Suprapubic skin (tissue), 4 donors: Measurements from ENCODE around the gene CSKMT.

ENCODE experiments used
- EP300 ChIP-seq: sonication (generic); formaldehyde crosslinking; IDR thresholded peaks from one replicate; pipeline ENCODE4 v1.6.1; 2017; ENCODE audit warnings: antibody characterized with exemption
- POLR2A ChIP-seq, 2 donors: fragments of 450-650 bp; IDR thresholded peaks; one replicate each; pipeline ENCODE4 v1.6.1; 2017; ENCODE audit warnings: antibody characterized with exemption in 2 of 2, mild to moderate bottlenecking in 2 of 2, moderate library complexity in 2 of 2
- POLR2AphosphoS5 ChIP-seq, 3 donors: sonication (generic); formaldehyde crosslinking; IDR thresholded peaks; one replicate each; pipeline ENCODE4 v1.6.1; 2017; ENCODE audit warnings: antibody characterized with exemption in 3 of 3
- TF ChIP-seq, protein P1 (sequence below), 2 donors: fragments of 200-600 bp in 1 of 2; fragments of 450-650 bp in 1 of 2; sonication (generic) in 1 of 2; IDR thresholded peaks; one replicate each; pipeline ENCODE4 v1.5.1; 2016 to 2019; ENCODE audit warnings: antibody characterized with exemption in 2 of 2, mild to moderate bottlenecking in 1 of 2, moderate library complexity in 1 of 2

DNA sequence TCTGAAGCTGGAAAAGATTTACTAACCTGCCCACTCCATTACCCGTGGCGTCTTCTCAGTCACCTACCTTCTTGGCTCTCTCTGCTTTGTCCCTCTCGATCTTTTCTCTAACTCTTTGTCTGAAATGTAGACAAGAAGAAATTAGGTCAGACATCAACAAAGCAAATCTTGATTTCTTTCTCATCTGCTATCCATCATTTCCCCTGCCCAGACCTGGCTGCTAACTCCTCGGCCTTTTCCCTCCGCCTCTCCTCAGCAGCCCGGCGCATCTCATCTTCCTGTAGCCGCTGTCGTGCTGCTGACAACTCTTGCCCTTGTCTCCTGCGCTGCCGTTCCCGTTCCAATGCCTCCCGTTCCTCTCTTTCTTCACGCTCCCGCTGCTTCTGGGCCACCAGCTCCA is 12.6 kb downstream of the CSKMT start:
- TF ChIP-seq POLR2AphosphoS5 (IDR thresholded peaks at IDR 0.05) (no peak), POLR2A (IDR thresholded peaks at IDR 0.05) (no peak), EP300 (no peak)
- TF ChIP-seq, protein P1, sequence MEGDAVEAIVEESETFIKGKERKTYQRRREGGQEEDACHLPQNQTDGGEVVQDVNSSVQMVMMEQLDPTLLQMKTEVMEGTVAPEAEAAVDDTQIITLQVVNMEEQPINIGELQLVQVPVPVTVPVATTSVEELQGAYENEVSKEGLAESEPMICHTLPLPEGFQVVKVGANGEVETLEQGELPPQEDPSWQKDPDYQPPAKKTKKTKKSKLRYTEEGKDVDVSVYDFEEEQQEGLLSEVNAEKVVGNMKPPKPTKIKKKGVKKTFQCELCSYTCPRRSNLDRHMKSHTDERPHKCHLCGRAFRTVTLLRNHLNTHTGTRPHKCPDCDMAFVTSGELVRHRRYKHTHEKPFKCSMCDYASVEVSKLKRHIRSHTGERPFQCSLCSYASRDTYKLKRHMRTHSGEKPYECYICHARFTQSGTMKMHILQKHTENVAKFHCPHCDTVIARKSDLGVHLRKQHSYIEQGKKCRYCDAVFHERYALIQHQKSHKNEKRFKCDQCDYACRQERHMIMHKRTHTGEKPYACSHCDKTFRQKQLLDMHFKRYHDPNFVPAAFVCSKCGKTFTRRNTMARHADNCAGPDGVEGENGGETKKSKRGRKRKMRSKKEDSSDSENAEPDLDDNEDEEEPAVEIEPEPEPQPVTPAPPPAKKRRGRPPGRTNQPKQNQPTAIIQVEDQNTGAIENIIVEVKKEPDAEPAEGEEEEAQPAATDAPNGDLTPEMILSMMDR (IDR thresholded peaks at IDR 0.05), result no peak
